ENCODE measurements around the gene AQP6.

GRCh38 chr12:49980501-49981349 is 8.0 kb downstream of the AQP6 start:
- no peak for TF ChIP-seq CTCF (IDR thresholded peaks at IDR 0.05)
- no peak for TF ChIP-seq POLR2A (IDR thresholded peaks at IDR 0.05)
- no peak for TF ChIP-seq EP300 (IDR thresholded peaks at IDR 0.05)
